ENCODE results near the gene AQP2.
"Not testable (repeated sequence)": the region's sequence is repeated elsewhere in the genome, so short reads cannot be mapped to it uniquely, and the experiment has no call there.

Gene AQP2

DNA sequence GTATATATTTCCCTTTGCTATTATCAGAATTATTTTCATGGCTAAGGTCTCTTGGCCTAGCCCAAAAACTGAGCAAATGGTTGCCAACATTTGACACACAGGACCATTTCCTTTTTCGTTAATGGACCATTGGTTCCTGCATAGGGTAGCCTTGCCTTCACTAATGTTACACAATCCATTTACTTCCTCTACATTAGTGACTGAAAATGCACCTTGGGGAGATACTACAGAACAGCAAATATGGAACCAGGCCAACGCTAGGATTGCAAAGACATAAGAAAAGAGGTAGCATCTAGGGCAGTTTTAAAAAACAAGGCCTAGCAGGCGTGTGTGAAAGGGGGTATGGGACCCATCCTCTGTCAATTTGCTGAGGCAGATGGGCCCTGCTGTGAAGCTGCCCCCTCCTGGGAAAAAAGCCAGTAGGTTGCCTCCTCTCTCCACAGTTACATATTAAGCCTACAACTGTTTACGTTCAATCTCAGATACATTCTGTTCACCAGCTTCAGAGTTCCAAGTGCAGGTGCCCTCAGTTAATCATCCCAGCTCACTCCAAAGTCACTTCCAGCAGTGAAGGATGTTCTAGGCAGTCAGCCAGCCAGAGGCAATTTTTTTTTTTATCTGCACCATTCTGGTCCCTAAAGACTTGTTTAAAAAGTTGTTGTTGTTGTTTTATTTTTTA lies 37.2 kb downstream of the AQP2 start:
- DNase-seq (ENCODE audit: low spot score): no peak

- DNase-seq (ENCODE audit: low spot score): not testable (repeated sequence)
Measured at GRCh38 chr12:49989400-49989799, 38.9 kb downstream of the AQP2 start.

- DNase-seq (ENCODE audit: low spot score): no peak
Measured at GRCh38 chr12:49990273-49990672, 39.7 kb downstream of the AQP2 start.

GRCh38 chr12:49998453-49998852 lies 47.9 kb downstream of the AQP2 start:
- DNase-seq (ENCODE audit: low spot score): no peak

- no peak for DNase-seq (ENCODE audit: low spot score)
Measured at GRCh38 chr12:50003595-50003994, 53.1 kb downstream of the AQP2 start.

GRCh38 chr12:50004696-50005095 lies 54.2 kb downstream of the AQP2 start:
- DNase-seq (ENCODE audit: low spot score): no peak

- DNase-seq (ENCODE audit: low spot score): peak; percentile 53
Measured at GRCh38 chr12:50005175-50005574, 54.6 kb downstream of the AQP2 start.

- DNase-seq (ENCODE audit: low spot score): peak; percentile 54
Measured at GRCh38 chr12:50006280-50006679, 55.7 kb downstream of the AQP2 start.

GRCh38 chr12:50006754-50007442 lies 56.4 kb downstream of the AQP2 start:
- DNase-seq (ENCODE audit: low spot score): no peak
